Measurements from ENCODE around the gene OPRD1.

OPRD1 gene

DNA sequence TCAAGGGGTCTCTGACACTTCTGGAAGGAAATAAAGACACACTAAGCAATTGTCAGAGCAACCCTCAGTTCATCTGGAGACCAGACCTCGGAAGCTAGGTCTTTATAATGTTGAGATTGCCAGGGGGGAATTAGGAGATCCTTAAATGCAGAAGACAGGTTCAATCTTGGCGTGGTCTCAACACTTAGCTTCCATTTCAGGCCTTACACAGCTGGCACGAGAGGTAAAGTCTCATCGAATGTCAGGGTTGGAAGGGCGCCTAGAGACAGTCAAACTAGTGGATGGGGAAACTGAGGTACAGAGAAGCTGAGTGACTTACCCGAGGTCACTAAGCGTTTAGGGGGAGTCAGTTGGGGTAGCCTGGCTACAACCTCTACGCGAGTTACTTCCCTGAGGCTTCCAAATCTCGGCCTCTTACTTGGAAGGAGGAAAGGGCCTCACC is 101.8 kb downstream of the OPRD1 start:
- Histone ChIP-seq H3K27me3 (ENCODE audit: low read depth, low read length) (no peaks in the 10 kb centered on the region), H3K4me2 (ENCODE audit: low read length) (peak overlapping the region; percentile 94), H3K36me3 (replicated peaks; ENCODE audit: low read depth, low read length) (no peaks in the 10 kb centered on the region), H3K9ac (ENCODE audit: low read length) (peak overlapping the region; percentile 34; the same call in 1 of the 2 replicates), H3K4me3 (ENCODE audit: low read length) (peak overlapping the region; percentile 92), H3K27ac (ENCODE audit: low read length) (no peak overlapping the region), H3K4me1 (ENCODE audit: low read length) (peaks cover 13% of the 10 kb centered on the region), H3K9me3 (ENCODE audit: insufficient read depth, low read length) (no peaks in the 10 kb centered on the region), H2AFZ (ENCODE audit: low read depth, low read length) (0 out of 2 replicates have a peak overlapping the region, but pooled peaks have one; percentile 7), H3K79me2 (ENCODE audit: low read length) (peaks cover 40% of the 10 kb centered on the region), H4K20me1 (ENCODE audit: insufficient read depth, low read length) (peaks cover 22% of the 10 kb centered on the region)
- TF ChIP-seq EZH2phosphoT487 (IDR thresholded peaks at IDR 0.05; ENCODE audit: low read depth): no peak
- TF ChIP-seq, protein P1, sequence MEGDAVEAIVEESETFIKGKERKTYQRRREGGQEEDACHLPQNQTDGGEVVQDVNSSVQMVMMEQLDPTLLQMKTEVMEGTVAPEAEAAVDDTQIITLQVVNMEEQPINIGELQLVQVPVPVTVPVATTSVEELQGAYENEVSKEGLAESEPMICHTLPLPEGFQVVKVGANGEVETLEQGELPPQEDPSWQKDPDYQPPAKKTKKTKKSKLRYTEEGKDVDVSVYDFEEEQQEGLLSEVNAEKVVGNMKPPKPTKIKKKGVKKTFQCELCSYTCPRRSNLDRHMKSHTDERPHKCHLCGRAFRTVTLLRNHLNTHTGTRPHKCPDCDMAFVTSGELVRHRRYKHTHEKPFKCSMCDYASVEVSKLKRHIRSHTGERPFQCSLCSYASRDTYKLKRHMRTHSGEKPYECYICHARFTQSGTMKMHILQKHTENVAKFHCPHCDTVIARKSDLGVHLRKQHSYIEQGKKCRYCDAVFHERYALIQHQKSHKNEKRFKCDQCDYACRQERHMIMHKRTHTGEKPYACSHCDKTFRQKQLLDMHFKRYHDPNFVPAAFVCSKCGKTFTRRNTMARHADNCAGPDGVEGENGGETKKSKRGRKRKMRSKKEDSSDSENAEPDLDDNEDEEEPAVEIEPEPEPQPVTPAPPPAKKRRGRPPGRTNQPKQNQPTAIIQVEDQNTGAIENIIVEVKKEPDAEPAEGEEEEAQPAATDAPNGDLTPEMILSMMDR (IDR thresholded peaks at IDR 0.05; ENCODE audit: low read depth, low read length): no peak

DNA sequence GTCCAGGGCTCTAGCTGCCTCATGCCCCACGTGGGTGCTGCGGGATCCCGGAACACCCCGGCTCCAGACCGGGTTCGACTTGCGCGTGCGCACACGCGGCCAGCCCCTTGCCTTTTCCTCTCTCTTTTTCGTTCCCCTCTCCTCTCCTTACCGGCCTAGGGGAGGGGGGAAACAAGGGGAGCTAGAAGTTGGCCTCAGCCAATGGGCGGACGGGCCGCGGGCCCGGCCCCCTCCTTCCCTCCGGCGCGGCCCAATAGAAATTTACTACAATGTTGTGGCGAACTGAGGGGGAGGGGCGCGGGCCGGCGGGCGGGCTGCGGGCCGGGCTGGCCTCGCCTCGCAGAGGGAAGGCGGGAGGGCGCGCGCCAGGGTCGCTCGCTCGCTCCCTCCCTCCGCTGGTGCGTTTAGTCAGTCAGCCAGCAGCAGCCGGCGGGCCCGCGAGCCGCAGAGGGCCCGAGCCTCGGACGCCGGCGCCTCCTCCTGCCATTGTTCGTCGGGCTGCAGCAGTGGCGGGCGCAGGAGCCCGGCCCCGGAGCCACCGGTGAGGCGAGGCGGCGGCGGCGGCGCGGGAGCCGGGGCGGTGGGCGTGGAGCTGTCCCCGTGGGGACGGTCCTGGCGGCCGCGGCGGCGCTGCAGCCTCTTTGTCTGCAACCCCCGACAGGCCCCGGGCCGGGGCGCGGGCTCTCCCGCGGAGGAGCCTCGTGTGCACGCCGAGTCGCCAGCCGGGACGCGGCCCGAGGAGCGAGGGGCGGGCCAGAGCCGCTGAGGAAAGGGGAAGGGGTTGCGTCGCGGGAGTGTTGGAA is 102.5 kb downstream of the OPRD1 start, which contains the start of gene EPB41:
EPB41 (plus strand) TSS at position 342 of the 803 bp plus-strand sequence. CDS start 72,869 bp downstream, outside the sequence.
- Histone ChIP-seq H3K4me3 (ENCODE audit: low read length) (peak within 1 kb of the TSS; percentile 92), H3K27me3 (ENCODE audit: low read depth, low read length) (no peaks in the 10 kb centered on the region), H3K9me3 (ENCODE audit: insufficient read depth, low read length) (no peaks in the 10 kb centered on the region), H4K20me1 (ENCODE audit: insufficient read depth, low read length) (peaks cover 22% of the 10 kb centered on the region), H3K4me1 (ENCODE audit: low read length) (peaks cover 13% of the 10 kb centered on the region), H3K27ac (ENCODE audit: low read length) (no peak within 1 kb of the TSS), H3K79me2 (ENCODE audit: low read length) (peaks cover 47% of the 10 kb centered on the region), H3K4me2 (ENCODE audit: low read length) (peak within 1 kb of the TSS; percentile 94), H3K9ac (ENCODE audit: low read length) (peak within 1 kb of the TSS; percentile 56), H2AFZ (ENCODE audit: low read depth, low read length) (0 out of 2 replicates have a peak within 1 kb of the TSS, but pooled peaks have one; percentile 68), H3K36me3 (replicated peaks; ENCODE audit: low read depth, low read length) (no peaks in the 10 kb centered on the region)
- no peak for TF ChIP-seq EZH2phosphoT487 (IDR thresholded peaks at IDR 0.05; ENCODE audit: low read depth)
- TF ChIP-seq, protein P1 (IDR thresholded peaks at IDR 0.05; ENCODE audit: low read depth, low read length): no peak

DNA sequence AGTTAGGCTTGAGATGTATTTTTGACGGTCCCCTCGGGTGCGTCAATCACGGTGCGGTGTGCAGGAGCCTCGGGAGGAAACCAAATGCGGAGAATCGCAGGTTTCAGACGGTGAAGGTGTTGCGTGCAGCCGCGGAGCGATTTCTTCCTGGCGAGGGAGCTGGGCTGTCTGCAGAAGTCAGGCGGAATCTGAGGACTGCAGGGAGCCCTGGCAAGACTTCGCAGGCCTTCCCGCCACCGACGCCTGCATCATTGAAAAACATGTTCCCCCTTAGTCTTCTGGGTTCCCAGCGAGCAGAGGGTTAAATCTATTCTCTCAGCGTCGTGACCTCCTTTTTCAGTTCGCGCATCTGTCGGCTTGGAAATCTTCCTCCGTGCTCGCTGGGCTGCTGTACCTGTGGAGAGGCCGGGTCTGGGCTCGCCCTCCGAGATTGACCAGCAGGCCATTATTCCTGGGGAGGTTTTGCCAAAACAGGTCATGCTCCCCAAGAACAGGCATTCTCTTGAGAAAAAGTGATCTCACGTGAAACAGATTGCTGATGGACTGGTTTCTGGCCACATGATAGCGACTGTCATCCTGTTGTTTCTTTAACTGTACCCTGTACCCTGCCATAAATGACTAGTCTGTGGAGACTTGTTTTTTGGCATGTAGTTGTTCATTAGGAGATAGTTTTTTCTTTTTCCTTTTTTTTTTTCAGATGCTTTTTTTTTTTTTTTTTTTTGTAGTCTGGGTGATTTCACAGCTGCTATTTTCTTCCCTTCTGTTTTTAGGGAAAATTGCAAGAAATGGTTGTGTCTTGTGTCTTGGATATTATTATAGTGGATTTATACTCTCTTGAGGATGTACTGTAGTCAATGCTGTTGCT is 103.3 kb downstream of the OPRD1 start:
- TF ChIP-seq, protein P1 (IDR thresholded peaks at IDR 0.05; ENCODE audit: low read depth, low read length): no peak
- TF ChIP-seq EZH2phosphoT487 (IDR thresholded peaks at IDR 0.05; ENCODE audit: low read depth): no peak
- Histone ChIP-seq H3K9ac (ENCODE audit: low read length) (peak overlapping the region; percentile 56), H3K4me3 (ENCODE audit: low read length) (peak overlapping the region; percentile 92), H3K9me3 (ENCODE audit: insufficient read depth, low read length) (no peaks in the 10 kb centered on the region), H2AFZ (ENCODE audit: low read depth, low read length) (0 out of 2 replicates have a peak overlapping the region, but pooled peaks have one; percentile 68), H4K20me1 (ENCODE audit: insufficient read depth, low read length) (peaks cover 22% of the 10 kb centered on the region), H3K4me2 (ENCODE audit: low read length) (peak overlapping the region; percentile 94), H3K36me3 (replicated peaks; ENCODE audit: low read depth, low read length) (no peaks in the 10 kb centered on the region), H3K27ac (ENCODE audit: low read length) (no peak overlapping the region), H3K4me1 (ENCODE audit: low read length) (peaks cover 13% of the 10 kb centered on the region), H3K27me3 (ENCODE audit: low read depth, low read length) (no peaks in the 10 kb centered on the region), H3K79me2 (ENCODE audit: low read length) (peaks cover 50% of the 10 kb centered on the region)
